GM21723 (cell line): Measurements from ENCODE around the gene SNAPC2.
A peak's percentile ranks its signal among the peaks of the same experiment; 100 is the strongest.

Experiments
- ATAC-seq: cut with Tn5 transposase; IDR thresholded peaks from one replicate; pipeline ENCODE4 v1.9.1; 2021; ENCODE audit warnings: mild to moderate bottlenecking, moderate library complexity; ENCODE audit not compliant: unreplicated experiment

The SNAPC2 gene, protein sequence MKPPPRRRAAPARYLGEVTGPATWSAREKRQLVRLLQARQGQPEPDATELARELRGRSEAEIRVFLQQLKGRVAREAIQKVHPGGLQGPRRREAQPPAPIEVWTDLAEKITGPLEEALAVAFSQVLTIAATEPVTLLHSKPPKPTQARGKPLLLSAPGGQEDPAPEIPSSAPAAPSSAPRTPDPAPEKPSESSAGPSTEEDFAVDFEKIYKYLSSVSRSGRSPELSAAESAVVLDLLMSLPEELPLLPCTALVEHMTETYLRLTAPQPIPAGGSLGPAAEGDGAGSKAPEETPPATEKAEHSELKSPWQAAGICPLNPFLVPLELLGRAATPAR

DNA sequence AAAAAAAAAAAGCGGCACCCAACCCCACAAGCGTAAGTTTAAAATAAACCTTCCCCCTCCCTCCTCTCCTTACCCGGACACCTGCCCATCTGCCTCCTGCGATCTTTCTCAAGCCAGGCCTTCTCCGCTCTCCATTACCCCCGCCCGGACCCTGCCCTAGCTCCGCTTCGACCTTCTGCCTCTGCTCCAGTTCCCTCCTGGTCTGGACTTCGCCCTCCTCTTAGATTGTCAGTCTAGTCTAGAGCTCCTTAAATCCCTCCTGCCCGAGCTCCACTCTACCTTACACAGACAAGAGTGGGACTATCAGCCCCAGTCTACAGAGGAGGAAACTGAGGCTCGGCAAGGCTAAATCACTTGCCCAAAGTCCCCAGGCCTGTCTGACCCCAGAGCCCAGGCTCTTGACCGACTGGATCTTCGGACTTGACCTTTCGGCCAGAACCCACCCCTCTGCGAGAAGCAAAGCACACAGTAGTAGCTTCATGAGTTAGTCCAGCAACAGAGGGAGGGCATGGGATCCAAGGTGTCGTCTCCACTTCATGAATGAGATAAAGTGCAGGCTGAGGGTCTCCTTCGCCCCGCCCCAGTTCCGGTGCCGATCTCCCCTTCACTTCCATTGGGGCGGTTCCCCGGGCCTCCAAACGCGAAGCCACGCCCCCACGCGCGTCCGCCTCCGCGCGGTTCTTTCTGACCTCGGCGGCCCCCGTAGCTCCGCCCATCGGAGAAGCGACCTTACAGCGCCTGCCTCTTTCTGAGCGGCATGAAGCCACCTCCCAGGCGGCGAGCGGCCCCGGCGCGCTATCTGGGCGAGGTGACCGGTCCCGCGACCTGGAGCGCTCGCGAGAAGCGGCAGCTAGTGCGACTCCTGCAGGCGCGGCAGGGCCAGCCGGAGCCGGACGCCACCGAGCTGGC lies at the start of gene SNAPC2:
Gene SNAPC2, plus strand, starts transcription at position 729 of the 909 bp plus-strand sequence. Its CDS starts 29 bp downstream, at position 758.
- ATAC-seq: peak; percentile 55

DNA sequence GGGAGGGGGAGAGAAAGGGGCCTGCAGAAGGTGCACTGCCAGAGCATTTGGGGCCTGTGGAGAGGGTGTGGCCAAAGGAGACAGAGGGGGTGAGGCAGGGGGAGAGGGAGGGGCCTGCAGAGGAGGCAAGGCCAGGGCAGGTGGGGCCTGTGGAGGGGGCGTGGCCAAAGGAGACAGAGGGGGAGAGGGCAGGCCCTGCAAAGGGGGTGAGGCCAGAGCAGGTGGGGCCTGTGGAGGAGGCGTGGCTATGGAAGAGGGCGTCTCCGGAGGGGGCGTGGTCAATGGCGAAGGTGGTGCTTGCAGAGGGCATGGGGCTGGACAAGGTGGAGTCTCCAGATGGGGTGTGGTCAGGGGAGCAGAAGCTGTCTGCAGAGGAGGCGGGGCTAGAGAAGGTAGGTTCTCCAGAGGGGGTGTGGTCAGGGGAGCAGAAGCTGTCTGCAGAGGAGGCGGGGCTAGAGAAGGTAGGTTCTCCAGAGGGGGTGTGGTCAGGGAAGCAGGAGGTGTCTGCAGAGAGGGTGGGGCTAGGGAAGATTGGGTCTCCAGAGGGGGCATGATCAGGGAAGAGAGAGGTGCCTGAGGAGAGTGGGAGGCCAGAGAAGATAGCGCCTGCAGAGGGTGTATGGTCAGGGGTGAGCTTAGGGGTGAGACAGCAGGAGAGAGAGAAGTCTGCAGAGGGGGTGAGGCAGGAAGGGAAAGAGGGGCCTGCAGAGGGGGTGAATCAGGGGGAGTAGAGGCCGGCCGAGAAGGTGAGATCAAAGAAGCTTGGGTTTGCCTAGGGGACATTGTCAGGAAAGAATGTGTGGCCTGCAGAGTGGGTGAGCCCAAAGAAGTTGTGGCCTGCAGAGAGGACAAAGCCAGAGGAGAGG lies 49.3 kb upstream of the SNAPC2 start:
- no peak for ATAC-seq

DNA sequence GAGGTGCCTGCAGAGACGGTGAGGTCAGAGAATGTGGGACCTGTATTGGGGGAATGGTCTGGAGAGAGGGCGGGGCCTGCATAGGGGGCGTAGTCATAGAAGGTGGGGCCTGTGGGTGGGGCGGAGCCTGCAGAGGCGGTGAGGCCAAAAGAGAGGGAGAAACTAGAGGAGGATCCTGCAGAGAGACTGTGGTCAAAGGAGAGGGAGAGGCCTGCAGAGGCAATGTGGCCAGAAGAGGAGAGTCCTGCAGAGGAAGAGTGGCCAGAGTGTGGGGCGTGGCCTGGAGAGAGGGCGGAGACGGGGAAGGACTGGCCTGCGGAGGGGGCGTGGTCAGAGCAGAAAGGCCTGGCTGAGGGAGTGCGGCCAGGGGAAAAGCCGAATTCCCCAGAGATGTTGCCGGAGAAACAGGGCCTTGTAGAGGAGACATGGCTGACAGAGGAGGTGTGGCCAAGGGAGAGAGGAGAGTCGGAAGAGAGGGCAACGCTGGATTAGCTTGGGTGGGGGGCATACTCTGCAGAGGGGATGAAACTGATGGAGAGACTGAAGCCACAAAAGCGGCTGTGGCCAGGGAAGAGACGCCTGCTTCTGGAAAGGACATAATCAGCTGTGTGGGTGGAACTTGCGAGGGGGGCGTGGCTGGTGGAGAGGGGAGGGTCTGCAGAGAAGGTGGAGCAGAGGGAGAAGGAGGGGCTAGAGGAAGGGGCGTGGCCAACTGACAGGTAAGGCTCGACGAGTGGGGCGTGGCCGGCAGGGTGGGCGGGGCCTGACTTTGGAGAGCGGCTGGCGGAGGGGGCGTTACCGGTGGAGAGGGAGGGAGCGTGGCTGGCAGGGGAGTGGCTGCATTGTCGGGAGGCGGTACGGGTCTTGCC lies 48.5 kb upstream of the SNAPC2 start:
- ATAC-seq: no peak

DNA sequence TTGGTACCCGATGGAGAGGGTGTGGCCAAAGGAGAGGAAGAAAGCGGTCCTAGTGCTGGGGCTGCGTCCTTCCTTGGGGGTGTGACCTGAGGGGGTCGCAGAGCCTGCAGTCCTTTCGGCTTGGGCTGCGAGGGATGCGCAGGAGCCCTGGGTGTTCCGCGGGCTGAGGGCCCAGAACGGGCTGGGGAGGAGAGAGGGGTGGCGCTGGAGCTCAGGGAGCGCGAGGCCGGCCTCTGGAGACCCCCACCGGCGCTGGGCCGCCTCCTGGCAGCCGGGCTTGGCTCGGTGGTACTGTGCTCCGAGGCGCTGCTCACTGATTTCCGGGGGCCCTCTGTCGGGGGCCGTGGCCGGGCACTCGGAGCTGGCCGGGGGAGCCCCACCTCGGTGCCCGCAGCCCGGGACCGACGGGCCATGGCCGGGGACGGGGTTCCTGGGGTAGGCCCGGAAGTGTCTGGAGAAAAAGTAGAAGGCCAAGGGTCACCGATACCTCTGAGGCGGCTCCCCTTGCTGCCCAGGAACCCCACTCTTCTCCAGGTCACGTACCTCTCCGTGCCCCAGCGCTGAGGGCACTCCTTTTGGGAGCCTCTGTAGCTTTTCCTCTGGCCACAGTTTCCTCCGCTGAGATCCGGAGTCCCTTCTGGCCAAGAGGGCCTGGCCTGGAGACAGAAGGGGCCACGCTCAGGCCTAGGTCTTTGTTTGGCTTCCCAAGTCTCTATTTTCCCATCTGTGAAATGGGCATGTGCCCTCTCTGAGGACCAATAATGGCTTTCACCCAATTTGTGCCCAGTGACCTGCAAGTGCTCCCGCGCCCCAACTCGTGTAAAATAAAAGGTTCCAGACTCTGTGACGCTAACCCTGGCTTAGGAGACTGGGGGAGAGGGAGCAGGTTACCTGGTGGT lies 47.6 kb upstream of the SNAPC2 start:
- no peak for ATAC-seq

DNA sequence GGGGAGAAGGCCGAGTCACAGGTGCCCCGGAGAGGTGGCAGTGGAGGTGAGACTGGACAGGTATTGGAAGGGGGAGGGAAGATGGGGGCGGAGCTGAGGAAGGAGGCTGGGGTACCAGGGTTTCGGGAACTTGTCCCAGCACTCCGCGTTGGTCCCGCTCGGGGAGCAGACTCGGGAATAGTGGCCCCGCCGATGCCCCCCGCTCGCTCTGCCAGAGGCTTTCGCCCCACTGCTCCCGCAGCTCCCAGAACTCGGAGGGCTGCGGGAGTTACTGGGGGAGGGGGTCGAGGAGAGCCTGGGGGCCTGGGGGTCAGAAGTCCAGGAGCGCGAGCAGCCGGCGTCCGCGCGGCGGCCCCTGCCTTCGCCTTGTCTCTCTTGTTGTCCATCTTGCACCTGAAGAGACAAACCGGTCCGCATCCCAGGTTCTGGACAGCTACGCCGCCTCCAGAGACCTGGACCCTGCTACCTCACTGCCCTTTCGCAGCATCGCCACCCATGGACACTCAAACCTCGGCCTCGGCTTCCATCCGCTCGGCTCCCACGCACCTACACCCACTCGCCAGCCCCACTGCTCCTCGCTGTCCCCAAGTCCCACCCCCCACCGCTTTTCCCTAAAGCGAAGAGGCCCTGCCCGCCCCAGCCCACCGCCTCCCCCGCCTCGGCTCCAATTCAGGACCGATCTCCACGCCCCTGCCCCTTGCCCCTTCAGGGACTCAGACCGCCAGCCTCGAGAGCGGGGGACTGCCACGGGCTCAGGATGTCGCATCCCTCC lies 46.6 kb upstream of the SNAPC2 start:
- no peak for ATAC-seq

DNA sequence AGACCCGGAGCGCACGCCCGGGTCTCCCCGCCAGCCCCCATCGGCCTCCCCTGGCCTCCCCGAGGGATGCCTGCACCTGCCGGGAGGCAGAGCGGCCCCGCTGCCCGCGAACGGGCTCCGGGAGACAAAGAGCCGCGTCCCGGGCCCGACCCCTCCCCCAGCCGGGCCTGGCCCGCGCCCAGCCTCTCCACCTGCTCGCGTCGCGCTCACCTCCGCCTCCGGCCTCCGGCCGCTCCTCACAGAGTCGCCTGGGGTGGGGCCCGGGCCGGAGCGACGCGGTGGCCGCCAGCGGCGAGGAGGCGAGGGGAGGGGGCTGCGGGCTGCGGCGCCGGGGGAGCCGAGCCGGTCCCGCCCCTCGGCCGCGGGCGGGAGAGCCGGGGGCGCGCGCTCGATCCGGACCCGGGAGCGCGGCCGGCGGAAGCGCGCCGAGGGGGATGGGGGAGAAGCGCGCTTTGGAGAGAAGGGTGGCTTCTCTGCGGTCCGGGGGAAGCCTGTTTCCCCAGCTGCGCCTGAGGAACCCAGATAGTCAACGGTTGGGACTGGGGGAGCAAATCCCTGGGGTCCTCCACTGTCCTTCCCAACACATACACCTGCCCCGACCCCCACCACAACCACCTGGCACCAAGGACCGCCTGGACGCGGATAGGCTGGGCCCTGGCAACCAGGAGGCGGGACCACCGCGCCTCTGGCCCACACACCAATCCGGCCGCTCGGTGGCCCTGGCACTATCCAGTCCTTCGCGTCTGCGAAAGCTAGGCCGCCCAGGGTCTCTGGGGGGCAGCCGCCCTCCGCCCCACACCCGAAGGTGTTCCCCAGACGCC lies 45.9 kb upstream of the SNAPC2 start, which contains the start of gene PRR36:
Gene PRR36, minus strand, starts transcription at position 315 of the 821 bp plus-strand sequence. CDS start 701 bp downstream, outside the sequence.
- no peak for ATAC-seq

DNA sequence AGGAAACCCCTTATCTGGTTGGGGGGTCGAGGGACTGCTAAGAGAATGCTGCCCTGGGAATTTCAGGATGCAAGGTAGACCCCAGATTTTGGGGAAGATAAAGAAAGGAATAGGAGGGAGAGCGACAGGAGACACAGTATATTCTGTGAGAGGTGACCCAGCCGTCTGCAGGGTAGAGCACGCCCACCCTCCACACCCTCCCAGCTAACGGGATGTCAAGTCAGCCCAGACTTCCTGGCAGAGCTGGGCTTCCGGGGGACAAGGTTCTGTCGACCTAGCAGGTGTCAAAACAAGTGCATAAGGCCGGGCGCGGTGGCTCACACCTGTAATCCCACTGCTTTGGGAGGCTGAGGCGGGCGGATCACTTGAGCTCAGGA lies 45.3 kb upstream of the SNAPC2 start:
- ATAC-seq: no peak

DNA sequence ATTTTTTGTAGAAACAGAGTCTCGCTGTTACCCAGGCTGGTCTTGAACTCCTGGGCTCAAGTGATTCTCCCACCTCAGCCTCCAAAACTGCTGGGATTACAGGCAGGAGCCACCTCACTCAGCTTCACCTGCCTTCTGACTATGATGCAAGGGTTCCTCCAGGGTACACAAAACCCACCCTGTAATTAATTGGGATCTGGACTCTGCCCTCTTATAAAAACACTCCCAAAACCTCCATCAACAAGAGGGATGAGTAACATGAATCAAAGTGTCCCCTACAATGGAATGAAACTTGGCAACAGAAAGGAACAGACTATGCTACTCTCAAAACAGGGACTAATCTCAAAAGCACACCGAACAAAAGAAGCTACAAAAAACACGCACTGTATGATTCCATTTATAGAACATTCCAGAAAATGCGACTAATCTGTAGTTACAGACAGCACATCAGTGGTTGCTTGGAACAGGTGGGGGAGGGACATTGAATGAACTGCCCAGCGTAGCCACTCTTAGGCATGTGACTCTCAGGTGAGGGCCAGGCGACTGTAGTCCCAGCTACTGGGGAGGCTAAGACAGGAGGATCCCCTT lies 42.8 kb upstream of the SNAPC2 start:
- ATAC-seq: no peak

DNA sequence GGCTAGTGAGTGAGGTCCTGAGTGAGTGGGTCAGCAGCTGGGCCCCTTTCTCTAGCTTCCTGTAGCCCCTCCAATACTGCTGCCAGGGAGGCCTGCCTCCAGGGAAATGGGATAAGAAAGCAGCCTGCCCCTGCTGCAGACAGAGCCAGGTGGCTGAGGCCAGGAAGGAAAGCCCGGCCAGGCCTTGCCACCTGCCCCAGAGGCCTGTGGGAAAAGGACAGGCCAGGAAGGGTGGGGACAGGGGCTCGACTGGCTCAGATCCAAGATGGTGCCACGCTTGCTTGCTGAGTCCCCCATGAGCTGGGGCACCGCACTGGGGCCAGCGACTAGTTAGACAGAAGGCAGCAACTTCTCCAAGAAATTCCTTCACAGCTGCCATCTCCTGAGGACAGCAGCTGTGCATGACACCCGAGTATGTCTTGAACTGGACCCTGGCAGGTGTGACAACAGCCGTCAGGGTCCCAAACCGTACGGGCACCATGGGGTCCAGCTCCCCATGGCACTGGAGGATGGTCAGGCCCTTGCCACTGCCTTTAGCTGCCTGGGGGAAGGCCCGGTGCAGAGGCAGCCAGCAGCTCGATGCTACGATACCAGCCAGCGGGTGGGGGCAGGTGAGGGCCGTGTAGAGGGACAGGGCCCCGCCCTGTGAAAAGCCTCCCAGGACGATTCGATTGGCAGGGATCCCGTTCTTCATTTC lies 40.9 kb upstream of the SNAPC2 start:
- ATAC-seq: no peak

DNA sequence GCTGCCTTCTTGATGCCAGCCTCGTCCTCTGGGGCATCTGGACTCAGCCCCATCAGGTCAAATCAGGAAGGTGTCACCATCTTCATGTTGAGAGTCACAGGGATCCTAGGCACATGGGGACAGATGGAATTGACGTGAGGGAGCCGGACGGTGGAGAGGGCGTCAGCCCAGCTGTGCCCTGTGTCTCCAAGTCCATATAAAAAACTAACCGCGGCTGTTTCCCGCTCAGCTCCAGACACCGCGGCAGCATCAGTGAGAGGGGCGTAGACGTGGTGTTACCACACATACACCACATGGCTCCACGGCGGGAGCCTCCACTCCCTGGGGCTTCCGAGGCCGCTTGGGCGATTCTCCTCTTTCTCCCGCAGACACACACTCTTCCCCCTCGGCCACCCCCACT lies 40.3 kb upstream of the SNAPC2 start:
- ATAC-seq: no peak

DNA sequence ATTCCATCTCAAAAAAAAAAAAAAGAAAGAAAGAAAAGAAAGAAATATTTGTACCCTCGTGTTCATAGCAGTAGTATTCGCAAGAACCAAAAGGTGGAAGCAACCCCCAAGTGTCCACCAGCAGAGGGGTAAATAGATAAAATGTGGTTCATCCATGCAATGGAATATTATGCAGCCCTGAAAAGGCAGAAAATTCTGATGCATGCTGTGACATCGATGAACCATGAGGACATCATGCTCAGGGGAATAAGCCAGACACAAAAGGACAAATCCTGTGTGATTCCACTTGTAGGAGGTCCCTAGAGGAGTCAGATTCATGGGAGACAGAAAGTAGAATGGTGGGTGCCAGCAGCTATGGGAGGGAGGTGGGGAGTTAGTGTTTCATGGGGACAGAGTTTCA lies 38.2 kb upstream of the SNAPC2 start:
- ATAC-seq: no peak

DNA sequence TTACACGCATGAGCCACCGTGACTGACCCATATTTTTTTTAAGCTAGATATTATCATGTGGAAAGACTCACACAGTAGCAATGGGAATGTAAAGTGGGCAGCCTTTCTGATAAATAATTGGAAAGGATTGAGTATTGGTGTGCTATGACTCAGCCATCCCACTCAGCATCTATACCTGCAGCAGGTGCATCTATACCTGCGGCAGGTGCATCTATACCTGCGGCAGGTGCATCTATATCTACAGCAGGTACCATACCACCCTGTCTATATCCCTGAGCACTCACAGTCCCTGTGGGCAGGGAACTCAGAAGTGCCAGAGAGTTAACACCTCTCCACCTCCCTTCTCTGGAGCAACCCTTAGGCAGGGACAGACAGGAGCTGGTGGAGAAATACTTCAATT lies 37.0 kb upstream of the SNAPC2 start:
- ATAC-seq: no peak

DNA sequence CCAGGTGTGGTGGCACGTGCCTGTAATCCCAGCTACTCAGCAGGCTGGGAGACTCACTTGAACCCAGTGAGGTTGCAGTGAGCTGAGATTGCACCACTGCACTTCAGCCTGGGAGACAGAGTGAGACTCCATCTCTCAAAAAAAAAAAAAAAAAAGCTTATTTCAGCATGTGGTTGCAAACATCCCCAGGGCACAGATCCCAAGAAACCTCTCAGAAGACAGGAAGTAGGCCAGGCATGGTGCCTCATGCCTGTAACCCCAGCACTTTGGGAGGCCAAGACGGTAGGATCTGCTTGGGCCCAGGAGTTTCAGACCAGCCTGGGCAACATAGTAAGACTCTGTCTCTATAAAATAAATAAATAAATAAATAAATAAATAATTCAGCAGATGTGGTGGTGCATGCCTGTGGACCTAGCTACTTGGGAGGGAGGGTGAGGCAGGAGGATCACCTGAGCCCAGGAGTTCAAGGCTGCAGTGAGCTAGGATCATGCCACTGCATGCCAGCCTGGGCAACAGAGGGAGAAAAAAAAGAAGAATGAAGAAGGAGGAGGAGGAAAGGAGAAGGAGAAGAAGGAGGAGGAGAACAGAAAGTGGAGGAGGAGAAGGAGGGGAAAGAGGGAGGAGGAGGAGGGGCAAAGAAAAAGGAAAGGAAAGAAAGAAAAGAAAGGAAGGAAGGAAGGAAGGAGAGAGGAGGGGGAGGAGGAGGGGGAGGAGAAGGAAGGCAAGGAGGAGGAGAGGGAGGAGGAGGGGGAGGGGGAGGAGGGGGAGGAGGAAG lies 36.2 kb upstream of the SNAPC2 start:
- ATAC-seq: no peak

DNA sequence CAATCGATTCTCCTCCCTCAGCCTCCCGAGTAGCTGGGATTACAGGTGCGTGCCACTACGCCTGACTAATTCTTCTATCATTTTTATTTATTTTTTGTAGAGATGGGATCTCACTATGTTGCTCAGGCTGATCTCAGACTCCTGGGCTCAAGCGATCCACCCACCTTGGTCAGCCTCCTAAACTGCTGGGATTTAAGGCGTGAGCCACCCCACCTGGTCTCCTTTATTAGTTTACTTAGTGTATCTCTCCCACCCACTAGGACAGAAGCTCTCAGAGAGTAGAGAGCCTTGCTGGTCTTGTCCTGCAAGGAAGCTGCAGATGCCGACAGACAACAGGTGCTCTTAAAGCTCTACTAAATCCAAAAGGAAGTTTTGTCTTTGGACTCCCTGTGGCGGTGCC lies 34.3 kb upstream of the SNAPC2 start:
- ATAC-seq: no peak

DNA sequence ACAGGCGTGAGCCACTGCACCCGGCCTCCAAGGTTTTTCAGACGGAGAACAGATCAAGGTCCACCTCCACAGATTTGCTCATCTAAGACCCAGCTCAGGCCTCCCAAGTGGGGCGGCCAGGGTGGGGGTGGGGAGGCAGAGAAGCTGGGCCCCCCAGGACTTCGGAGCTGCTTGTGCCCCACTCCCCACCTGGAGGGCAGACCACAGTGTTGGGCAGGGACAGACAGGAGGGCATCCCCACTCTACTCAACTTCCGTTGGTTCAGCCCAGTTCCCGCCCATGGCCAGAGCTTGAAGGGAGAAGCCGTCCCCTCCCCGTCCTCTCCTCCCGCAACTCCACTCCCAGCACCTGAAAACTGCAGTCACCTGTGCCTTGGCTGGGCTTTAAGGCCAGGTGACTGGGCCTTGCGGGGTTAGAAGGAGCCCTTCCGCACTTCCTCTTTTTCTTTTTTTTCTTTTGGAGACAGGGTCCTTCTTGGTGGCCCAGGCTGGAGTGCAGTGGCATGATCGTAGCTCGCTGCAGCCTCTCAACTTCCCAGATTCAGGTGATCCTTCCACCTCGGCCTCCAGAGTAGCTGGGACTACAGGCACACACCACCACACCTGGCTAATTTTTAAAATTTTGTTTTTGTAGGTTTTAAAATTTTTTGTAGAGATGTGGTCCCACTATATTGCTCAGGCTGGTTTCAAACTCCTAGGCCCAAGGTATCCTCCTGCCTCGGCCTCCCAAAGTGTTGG lies 32.6 kb upstream of the SNAPC2 start:
- ATAC-seq: no peak
